HG03097 (cell line): Measurements from ENCODE around the gene REV1.
"Not testable (repeated sequence)": the region's sequence is repeated elsewhere in the genome, so short reads cannot be mapped to it uniquely, and the experiment has no call there.

ENCODE experiments used
- ATAC-seq: cut with Tn5 transposase; IDR thresholded peaks from one replicate; pipeline ENCODE4 v1.9.1; 2021; ENCODE audit not compliant: unreplicated experiment, low FRiP score

REV1 gene

GRCh38 chr2:99489761-99490622, at the start of gene REV1:
Gene REV1 (minus strand): TSS chr2:99490017. CDS start chr2:99464975, 25,042 bp downstream.
- ATAC-seq, result peak; percentile 84

GRCh38 chr2:99537910-99538485, 48.2 kb upstream of the REV1 start:
- no peak for ATAC-seq

- no peak for ATAC-seq
These were observed 34.2 kb upstream of the REV1 start for GRCh38 chr2:99524056-99524455.

GRCh38 chr2:99522157-99522556, 32.3 kb upstream of the REV1 start:
- no peak for ATAC-seq

- no peak for ATAC-seq
These were observed 31.0 kb upstream of the REV1 start for GRCh38 chr2:99520813-99521212.

GRCh38 chr2:99520195-99520594, 30.4 kb upstream of the REV1 start:
- ATAC-seq, result no peak

- ATAC-seq, result no peak
These were observed 24.5 kb upstream of the REV1 start for GRCh38 chr2:99514357-99514756.

GRCh38 chr2:99512181-99512591, 22.4 kb upstream of the REV1 start:
- no peak for ATAC-seq

GRCh38 chr2:99509387-99509786, 19.6 kb upstream of the REV1 start:
- no peak for ATAC-seq

- no peak for ATAC-seq
These were observed 18.4 kb upstream of the REV1 start for GRCh38 chr2:99507937-99508818.

- ATAC-seq, result no peak
These were observed 15.2 kb upstream of the REV1 start for GRCh38 chr2:99504844-99505584.

- ATAC-seq, result not testable (repeated sequence)
These were observed 14.0 kb upstream of the REV1 start for GRCh38 chr2:99503662-99504416.

GRCh38 chr2:99496021-99496420, 6.2 kb upstream of the REV1 start:
- no peak for ATAC-seq

- ATAC-seq, result no peak
These were observed 5.5 kb upstream of the REV1 start for GRCh38 chr2:99495115-99495860.

- ATAC-seq, result no peak
These were observed 2.9 kb upstream of the REV1 start for GRCh38 chr2:99492721-99493120.

- ATAC-seq, result no peak
These were observed 1.0 kb upstream of the REV1 start for GRCh38 chr2:99490623-99491461.

- peak; percentile 35 for ATAC-seq
These were observed 605 bp downstream of the REV1 start for GRCh38 chr2:99489063-99489760.
